Airway epithelial cell (primary cell): ENCODE data around the gene MYH16. TPM values are rescaled to one million over a fixed set of nuclear protein-coding genes. Genes with fewer than 3 reads are reported as not detected.

Source experiments
- total RNA-seq: library from RNA; depleted of rRNA; stranded (reverse); fragments of >200 nt; gene quantifications from 2 replicates; pipeline ENCODE4 v1.2.3, GENCODE V29; 2015

The MYH16 gene
- 0.35 and 1.2 TPM in 2 replicates for total RNA-seq

DNA sequence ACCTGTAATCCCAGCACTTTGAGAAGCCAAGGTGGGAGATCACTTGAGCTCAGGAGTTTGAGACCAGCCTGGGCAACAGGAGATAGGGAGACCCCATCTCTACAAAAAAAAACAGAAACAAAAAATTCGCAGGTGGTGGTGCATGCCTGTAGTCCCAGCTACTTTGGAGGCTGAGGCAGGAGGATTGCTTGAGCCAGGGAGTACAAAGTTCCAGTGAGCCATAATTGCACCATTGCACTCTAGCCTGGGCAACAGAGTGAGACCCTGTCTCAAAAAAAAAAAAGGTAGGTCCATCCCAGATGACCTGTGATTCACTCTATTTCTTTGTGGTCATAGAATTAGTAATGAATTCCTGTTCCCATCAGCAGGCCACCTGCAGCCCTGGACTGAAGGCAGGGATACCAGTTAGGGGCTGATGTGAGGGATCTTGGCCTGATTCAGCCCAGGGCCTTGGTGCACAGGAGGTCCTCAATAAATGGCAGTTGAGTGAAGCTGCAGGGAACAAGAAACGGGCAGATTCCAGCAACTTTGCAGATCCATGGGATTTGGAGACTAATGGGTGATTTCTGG, at the start of gene MYH16:
Gene MYH16 (plus strand): TSS at position 364 of the 570 bp plus-strand sequence.

DNA sequence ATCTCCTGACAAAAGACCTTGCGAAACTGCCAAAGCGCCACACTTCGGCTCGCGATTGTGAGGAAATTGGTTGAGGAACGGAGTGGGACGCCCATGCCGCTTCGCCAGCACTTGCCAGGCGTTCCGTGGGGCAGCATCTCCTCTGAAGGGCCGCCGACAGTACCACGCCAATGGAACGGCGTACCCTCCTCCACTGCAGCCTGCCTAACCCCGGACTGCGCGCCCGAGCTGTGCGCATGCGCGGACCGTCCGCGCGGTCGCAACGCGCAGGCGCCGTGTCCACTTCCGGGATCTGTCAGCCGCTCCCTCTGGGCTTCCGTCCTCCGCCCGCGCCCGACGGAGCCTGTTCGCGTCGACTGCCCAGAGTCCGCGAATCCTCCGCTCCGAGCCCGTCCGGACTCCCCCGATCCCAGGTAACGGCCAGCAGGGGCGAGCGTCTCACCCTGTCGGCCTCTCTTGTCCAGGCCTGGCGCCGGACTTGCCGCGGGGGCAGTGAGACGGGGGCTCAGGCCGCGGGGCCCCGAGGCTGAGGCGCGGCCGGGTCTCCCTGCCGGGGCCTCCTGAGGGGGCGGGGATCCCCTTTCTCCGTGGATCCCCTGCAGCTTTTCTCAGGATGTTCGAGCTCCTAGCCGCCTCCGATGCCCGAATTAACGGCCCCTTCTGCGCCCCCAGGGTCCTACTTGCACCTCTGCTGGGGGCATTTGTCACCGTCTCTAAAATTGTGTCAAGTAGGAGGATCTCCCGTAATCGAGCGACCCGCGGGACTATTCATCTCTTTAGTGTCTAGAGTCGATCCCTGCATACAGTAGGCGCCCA, 53.2 kb downstream of the MYH16 start, which contains the start of gene ARPC1A:
Gene ARPC1A (plus strand): TSS at position 307 of the 816 bp plus-strand sequence. CDS start 7,456 bp downstream, outside the sequence.

Other genes starting within 250 kb of the MYH16 start
- gene SMURF1, start 128.7 kb upstream of the MYH16 start, total RNA-seq: 26.5 and 34.3 TPM in 2 replicates
- 0.35 TPM in 1 of 2 replicates, not detected in the other for gene KPNA7, start 64.7 kb upstream of the MYH16 start, total RNA-seq
- 239 and 254 TPM in 2 replicates for gene ARPC1A, start 53.1 kb downstream of the MYH16 start, total RNA-seq
- gene ARPC1B, start 101.9 kb downstream of the MYH16 start, total RNA-seq: 250 and 327 TPM in 2 replicates
- gene PDAP1, start 135.8 kb downstream of the MYH16 start, total RNA-seq: 101 and 143 TPM in 2 replicates
- 97.0 and 98.7 TPM in 2 replicates for gene BUD31, start 136.1 kb downstream of the MYH16 start, total RNA-seq
- 5.4 and 7.5 TPM in 2 replicates for gene PTCD1, start 166.0 kb downstream of the MYH16 start, total RNA-seq
- 25.8 and 34.7 TPM in 2 replicates for gene CPSF4, start 166.1 kb downstream of the MYH16 start, total RNA-seq
- 1,711 and 1,959 TPM in 2 replicates for gene ATP5MF, start 193.3 kb downstream of the MYH16 start, total RNA-seq
- gene ZNF789, start 200.1 kb downstream of the MYH16 start, total RNA-seq: 1.9 and 2.7 TPM in 2 replicates
- gene ZNF394, start 227.4 kb downstream of the MYH16 start, total RNA-seq: 12.7 and 13.5 TPM in 2 replicates
- 6.4 and 6.7 TPM in 2 replicates for gene ZKSCAN5, start 231.8 kb downstream of the MYH16 start, total RNA-seq